ENCODE measurements around the gene ZNF619.

GRCh38 chr3:40534283-40534682 lies 57.4 kb downstream of the ZNF619 start:
- TF ChIP-seq GATA2 (IDR thresholded peaks at IDR 0.05; ENCODE audit: low read depth, low read length) (no peak), GATA3 (IDR thresholded peaks at IDR 0.05; ENCODE audit: low read depth, low read length) (no peak)

All from SH-SY5Y (cell line).